ENCODE data around the gene KIF16B. TPM values are rescaled to one million over a fixed set of nuclear protein-coding genes. Genes with fewer than 3 reads are reported as not detected.

KIF16B gene
- total and polyA plus RNA-seq, 4 donors, result 5.1 to 19.7 (median 8.4) TPM

GRCh38 chr20:16314320-16314719 lies 258.9 kb downstream of the KIF16B start:
- Histone ChIP-seq H3K4me3 (ENCODE audit: low read depth in 1 of 3, low read length in 3 of 3) (no peak overlapping the region), H3K36me3 (ENCODE audit: control insufficient read depth in 4 of 4, insufficient read depth in 3 of 4, low read depth in 1 of 4, low read length in 3 of 4) (peaks cover 0 to 3% (median under 1%) of the 10 kb centered on the region in 4 donors), H3K9ac (ENCODE audit: low read depth in 1 of 2, low read length in 2 of 2) (no peak overlapping the region), H3K4me1 (ENCODE audit: control insufficient read depth in 4 of 4, insufficient read depth in 4 of 4, low read length in 3 of 4) (no peaks in the 10 kb centered on the region), H3K27me3 (ENCODE audit: control insufficient read depth in 4 of 4, insufficient read depth in 4 of 4, low read length in 3 of 4) (no peaks in the 10 kb centered on the region), H3K27ac (ENCODE audit: low read depth in 1 of 2, low read length in 2 of 2) (no peak overlapping the region), H3K9me3 (ENCODE audit: control insufficient read depth in 4 of 4, low read length in 3 of 4) (no peaks in the 10 kb centered on the region)
- DNase-seq (ENCODE audit: low spot score), result no peak
- WGBS, result 95% methylated on average over 3 of the region's 3 CpGs
- TF ChIP-seq MAX (IDR thresholded peaks at IDR 0.05), result no peak

- H3K36me3 ChIP-seq (ENCODE audit: control insufficient read depth in 4 of 4, insufficient read depth in 3 of 4, low read depth in 1 of 4, low read length in 3 of 4), result peaks cover 0 to 3% (median under 1%) of the 10 kb centered on the region in 4 donors
These were observed 259.3 kb downstream of the KIF16B start for GRCh38 chr20:16313917-16314316.

More at GRCh38 chr20:16313917-16314316, 259.3 kb downstream of the KIF16B start:
- no peak overlapping the region for H3K4me3 ChIP-seq (ENCODE audit: low read depth in 1 of 3, low read length in 3 of 3)
- 83% methylated on average over 4 of the region's 4 CpGs for WGBS
- no peak overlapping the region for H3K9ac ChIP-seq (ENCODE audit: low read depth in 1 of 2, low read length in 2 of 2)
- TF ChIP-seq JUND (IDR thresholded peaks at IDR 0.05), result no peak
- no peak for TF ChIP-seq TAF1 (conservative IDR thresholded peaks at IDR 0.05)
- TF ChIP-seq SP1 (IDR thresholded peaks at IDR 0.05), result no peak
- TF ChIP-seq HNF4G (IDR thresholded peaks at IDR 0.05), result no peak
- TF ChIP-seq FOXA1 (IDR thresholded peaks at IDR 0.05), result no peak
- no peak for TF ChIP-seq ZBTB33 (IDR thresholded peaks at IDR 0.05)
- no peak for TF ChIP-seq CTCF (IDR thresholded peaks at IDR 0.05; ENCODE audit: low read depth, low read length, missing input control)
- no peak for TF ChIP-seq RAD21 (IDR thresholded peaks at IDR 0.05)
- TF ChIP-seq NR2F2 (IDR thresholded peaks at IDR 0.05), result no peak
- TF ChIP-seq EGR1 (IDR thresholded peaks at IDR 0.05; ENCODE audit: low read depth in 2 of 2), result no peak
- no peak for TF ChIP-seq RXRA (IDR thresholded peaks at IDR 0.05)
- TF ChIP-seq REST (IDR thresholded peaks at IDR 0.05), result no peak
- no peak for TF ChIP-seq ATF3 (IDR thresholded peaks at IDR 0.05)
- no peak for TF ChIP-seq HNF4A (conservative IDR thresholded peaks at IDR 0.05)
- no peak for TF ChIP-seq YY1 (IDR thresholded peaks at IDR 0.05)
- no peak for TF ChIP-seq GABPA (IDR thresholded peaks at IDR 0.05 in 1 of 2, conservative IDR thresholded peaks at IDR 0.05 in 1 of 2)
- TF ChIP-seq FOXA2 (IDR thresholded peaks at IDR 0.05), result no peak
- no peak for TF ChIP-seq MAX (IDR thresholded peaks at IDR 0.05)
- no peak overlapping the region for H3K27ac ChIP-seq (ENCODE audit: low read depth in 1 of 2, low read length in 2 of 2)
- H3K4me1 ChIP-seq (ENCODE audit: control insufficient read depth in 4 of 4, insufficient read depth in 4 of 4, low read length in 3 of 4), result no peaks in the 10 kb centered on the region
- DNase-seq (ENCODE audit: low spot score), result no peak
- no peaks in the 10 kb centered on the region for H3K9me3 ChIP-seq (ENCODE audit: control insufficient read depth in 4 of 4, low read length in 3 of 4)
- H3K27me3 ChIP-seq (ENCODE audit: control insufficient read depth in 4 of 4, insufficient read depth in 4 of 4, low read length in 3 of 4), result no peaks in the 10 kb centered on the region

Measured in liver (tissue), 9 donors.